GM21529 (cell line): ENCODE results near the gene SHROOM1.
A peak's percentile ranks its signal among the peaks of the same experiment; 100 is the strongest.
"Not testable (repeated sequence)": the region's sequence is repeated elsewhere in the genome, so short reads cannot be mapped to it uniquely, and the experiment has no call there.

ENCODE experiments used
- ATAC-seq: cut with Tn5 transposase; IDR thresholded peaks from one replicate; pipeline ENCODE4 v1.9.1; 2021; ENCODE audit not compliant: unreplicated experiment

Gene SHROOM1, protein sequence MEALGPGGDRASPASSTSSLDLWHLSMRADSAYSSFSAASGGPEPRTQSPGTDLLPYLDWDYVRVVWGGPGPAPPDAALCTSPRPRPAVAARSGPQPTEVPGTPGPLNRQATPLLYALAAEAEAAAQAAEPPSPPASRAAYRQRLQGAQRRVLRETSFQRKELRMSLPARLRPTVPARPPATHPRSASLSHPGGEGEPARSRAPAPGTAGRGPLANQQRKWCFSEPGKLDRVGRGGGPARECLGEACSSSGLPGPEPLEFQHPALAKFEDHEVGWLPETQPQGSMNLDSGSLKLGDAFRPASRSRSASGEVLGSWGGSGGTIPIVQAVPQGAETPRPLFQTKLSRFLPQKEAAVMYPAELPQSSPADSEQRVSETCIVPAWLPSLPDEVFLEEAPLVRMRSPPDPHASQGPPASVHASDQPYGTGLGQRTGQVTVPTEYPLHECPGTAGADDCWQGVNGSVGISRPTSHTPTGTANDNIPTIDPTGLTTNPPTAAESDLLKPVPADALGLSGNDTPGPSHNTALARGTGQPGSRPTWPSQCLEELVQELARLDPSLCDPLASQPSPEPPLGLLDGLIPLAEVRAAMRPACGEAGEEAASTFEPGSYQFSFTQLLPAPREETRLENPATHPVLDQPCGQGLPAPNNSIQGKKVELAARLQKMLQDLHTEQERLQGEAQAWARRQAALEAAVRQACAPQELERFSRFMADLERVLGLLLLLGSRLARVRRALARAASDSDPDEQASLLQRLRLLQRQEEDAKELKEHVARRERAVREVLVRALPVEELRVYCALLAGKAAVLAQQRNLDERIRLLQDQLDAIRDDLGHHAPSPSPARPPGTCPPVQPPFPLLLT

DNA sequence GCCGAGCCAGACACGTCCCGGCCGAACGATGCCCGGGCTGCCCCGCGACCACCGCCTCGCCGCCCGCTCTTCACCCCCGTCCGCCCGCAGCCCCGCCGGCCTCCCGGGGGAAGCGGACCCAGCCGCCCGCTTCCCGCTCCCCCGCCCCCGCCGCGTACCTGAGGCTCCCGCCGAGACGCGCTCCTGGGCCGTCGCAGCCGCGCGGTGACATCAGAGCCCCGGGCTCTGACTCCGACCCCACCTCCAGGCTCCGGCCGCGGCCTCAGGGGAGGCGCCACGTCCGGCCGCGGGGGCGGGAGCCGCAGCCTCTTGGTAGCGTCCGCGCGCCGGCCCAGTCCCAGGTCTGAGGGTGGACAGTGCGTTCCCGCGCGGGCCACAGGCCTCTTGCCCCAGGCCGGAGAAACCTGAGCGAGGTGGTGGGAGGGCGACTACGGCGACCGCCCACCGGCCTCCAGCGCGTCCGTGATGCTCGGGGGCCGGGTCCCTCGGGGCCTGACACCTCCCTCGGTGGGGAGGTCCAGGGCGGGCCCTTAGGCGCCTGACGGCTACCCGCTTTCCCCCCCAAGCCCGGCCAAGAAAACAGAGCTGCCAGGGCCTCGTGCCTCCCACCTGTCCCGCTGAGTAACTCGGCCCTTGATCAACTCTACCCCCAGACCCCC, at the start of gene SHROOM1:
Gene SHROOM1 (minus strand): TSS at position 212 of the 659 bp plus-strand sequence. CDS start 4,507 bp downstream, outside the sequence.
- peak; percentile 74 for ATAC-seq

DNA sequence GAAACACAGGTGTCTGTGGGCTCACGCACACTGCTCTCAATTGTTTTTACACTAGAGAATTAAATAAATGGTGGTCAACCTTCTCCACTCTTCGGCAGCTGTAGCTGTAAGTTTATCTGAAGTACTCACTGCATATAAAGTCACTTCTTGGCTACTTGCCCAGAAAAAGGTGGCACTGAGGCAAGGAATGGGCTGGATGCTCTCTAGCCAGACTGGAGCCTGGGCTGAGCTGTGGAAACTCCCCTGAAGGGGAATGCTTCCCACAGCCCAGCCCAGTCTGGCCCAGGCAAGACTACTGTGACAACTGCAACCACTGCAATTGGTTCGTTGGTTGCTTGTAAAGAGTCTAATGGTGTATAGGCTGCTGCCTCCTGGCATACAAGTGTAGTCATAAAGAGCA, 47.5 kb upstream of the SHROOM1 start:
- ATAC-seq, result no peak

GRCh38 chr5:132877466-132877865, 47.0 kb upstream of the SHROOM1 start:
- ATAC-seq, result no peak

DNA sequence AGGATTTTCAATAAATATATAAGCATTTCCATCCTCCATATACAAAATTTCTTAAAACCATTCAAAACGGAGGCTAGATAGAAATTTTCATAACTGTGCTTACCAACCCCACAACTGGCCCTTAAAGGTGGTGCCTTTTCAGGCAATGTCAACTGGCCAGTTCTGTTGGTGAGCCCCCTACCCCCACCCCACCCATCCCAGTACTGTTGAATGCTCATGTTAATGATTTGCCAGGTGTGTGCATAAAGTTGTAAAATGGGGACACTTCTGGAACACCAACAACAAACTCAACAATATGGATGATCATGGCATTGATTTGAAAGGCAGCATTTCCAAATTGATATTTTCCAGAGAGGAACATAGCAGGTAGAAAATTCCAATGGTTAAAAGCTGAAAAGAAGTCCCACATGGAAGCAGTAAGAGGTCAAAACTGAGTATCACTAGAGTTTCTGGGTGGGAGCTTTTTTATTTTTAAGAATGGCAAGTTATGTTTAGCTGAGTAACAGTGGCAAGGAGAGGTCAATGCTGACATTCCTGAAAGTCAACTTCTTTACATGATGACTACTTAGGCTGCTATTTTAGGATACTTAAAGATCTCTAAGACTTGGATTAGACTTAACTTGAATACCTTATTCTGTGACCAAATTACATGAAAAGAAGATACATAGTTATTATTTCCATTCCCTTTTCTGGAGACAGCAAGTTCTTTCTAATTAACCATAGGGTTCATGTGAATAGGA, 45.7 kb upstream of the SHROOM1 start:
- no peak for ATAC-seq

DNA sequence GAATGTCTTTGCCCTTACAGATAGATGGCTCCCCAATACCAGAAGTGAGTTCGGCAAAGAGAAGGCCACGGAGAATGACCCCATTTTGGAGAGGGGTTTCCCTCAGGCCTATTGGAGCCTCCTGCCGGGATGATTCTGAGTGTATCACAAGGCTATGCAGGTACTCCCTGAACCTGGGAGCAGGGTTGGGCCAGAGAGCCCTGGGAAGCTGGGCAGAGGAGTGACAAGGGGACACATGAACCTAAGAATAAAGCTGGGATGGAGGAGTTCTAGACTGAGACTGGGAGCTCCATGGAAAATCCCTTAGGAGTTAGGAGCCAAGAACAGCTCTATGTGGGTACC, 43.5 kb upstream of the SHROOM1 start:
- ATAC-seq, result no peak

- no peak for ATAC-seq
Observed at GRCh38 chr5:132873119-132873929, 42.9 kb upstream of the SHROOM1 start, which contains the start of gene LEAP2. Gene LEAP2, plus strand, starts transcription at chr5:132873668. Its CDS starts 27 bp downstream, at chr5:132873695.

DNA sequence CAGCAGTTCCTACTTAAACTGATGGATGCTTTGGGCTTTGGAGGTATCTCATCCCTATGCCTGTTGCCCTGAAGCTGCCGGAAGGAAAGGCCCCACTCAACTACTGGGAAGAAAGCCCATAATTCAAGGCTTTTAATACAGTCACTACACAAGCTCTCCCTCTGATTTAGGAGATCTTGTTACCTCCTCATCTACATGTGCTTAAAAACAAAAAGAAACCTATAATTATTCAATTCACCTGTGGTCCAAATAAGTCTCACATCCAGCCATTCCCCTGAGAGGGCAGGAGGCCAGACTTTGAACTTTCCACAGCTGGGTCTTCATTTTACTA, 42.3 kb upstream of the SHROOM1 start:
- no peak for ATAC-seq

GRCh38 chr5:132871459-132872284, 41.2 kb upstream of the SHROOM1 start:
- no peak for ATAC-seq

DNA sequence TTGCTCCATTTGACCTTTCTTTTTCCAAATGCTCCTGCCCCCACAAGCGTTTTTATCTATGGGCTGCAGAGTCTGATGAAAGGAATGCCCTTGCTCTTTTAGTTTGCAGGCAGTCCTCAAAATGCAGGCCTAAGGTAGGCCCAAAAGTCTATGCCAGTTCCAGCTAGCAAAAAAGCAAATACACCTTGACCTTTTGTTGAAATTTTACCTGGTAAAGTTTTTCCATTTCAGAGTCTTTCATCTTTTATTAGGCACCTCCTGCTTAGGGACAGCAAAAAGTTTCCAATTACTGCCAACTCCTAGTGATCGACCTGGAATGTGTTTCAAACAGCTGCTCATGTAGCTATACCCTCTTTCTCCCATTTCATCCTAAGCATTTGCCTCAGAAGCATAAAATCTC, 40.4 kb upstream of the SHROOM1 start:
- no peak for ATAC-seq

DNA sequence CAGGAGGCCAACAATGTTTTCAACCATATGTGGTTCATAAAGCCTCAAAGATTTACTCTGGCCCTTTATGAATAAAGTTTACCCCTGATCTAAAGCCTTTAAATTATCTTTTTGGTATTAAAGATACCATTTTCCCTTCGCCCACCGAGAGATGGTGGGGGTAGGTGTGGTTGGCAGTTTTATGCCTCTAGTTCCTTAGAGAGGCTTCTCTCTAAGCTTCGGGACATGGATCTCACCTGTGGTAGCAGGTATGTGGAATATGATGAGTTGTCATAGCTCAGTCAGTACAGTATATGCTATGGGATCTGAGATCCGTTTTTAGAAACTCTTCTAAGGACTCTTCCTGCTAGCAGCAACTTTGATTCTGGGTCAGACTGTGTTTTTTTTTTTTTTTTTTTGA, 38.3 kb upstream of the SHROOM1 start:
- no peak for ATAC-seq

DNA sequence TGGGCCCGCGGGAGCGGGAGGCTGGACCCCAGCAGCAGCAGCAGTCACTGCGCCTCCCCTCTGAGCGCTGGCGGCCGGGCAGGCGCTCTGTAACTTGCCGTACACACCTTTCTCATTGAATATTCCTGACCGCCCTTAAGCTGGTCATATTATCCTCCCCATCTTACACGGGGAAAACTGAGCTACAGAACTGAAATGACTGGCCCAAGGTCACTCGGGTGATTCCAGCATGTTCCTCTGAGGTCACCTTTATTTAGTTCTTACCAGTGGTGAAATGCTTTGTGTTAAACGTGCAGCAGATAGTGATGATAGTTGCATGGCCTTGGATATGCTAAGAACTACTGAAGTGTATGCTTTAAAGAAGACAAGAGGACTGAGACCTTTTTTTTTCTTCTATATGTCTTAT, 36.6 kb upstream of the SHROOM1 start:
- peak; percentile 18 for ATAC-seq

- ATAC-seq, result peak; percentile 99
Observed at GRCh38 chr5:132866342-132867045, 36.0 kb upstream of the SHROOM1 start, which contains the start of the genes GDF9 and UQCRQ. Gene GDF9, minus strand, starts transcription at chr5:132866469. Its CDS starts 1,936 bp downstream, at chr5:132864533. Gene UQCRQ, plus strand, starts transcription at chr5:132866642. Its CDS starts 240 bp downstream, at chr5:132866882.

GRCh38 chr5:132865668-132866341, 35.4 kb upstream of the SHROOM1 start:
- ATAC-seq, result peak; percentile 19

GRCh38 chr5:132860742-132861141, 30.3 kb upstream of the SHROOM1 start:
- no peak for ATAC-seq

- ATAC-seq, result no peak
Observed at GRCh38 chr5:132859889-132860437, 29.5 kb upstream of the SHROOM1 start.

- no peak for ATAC-seq
Observed at GRCh38 chr5:132856011-132856410, 25.6 kb upstream of the SHROOM1 start.

DNA sequence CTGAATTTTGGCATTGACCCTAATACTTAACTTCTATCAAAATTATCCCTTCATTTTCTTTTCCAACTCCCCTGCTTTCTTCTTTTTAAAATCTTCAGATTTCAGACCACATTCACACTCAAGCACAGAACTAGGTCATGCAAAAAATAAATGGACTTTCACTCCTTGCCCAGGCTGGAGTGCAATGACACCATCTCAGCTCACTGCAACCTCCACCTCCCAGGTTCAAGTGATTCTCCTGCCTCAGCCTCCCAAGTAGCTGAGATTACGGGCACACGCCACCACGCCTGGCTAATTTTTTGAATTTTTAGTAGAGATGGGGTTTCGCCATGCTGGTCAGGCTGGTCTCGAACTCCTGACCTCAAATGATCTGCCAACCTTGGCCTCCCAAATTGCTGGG, 24.5 kb upstream of the SHROOM1 start:
- ATAC-seq, result not testable (repeated sequence)
